ENCODE results near the gene PDZRN3.

PDZRN3 gene

DNA sequence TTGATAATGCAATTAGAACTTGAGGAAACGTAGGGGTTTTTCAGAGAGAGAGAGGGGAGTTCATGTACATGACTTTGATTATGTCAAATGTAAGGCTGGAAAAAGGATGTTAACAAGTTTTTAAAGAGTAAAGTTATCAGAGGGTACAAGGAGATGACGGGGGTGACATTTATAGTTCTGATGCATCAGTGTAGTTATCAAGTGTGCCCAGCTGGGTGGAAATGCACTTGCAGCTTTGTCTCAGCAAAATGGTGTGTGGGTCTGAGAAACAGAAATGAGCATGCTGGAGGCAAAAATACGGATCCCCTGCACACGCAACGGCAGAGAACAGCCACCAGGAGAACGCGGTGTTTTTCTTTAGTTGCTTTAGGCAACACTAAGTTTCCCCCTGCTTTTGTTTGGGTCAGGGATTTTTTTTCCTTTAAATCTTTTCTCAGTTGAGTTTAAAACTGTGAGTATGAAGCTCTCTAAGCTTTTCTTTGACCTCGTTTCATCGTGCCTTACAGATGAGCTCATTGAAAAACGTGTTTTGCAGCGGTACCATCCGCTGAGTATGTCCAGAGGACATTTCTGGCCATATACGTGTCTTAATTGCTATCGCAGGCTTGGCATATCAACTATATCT, 205.4 kb downstream of the PDZRN3 start:
- no peak for DNase-seq (ENCODE audit: low read depth, low spot score)

DNA sequence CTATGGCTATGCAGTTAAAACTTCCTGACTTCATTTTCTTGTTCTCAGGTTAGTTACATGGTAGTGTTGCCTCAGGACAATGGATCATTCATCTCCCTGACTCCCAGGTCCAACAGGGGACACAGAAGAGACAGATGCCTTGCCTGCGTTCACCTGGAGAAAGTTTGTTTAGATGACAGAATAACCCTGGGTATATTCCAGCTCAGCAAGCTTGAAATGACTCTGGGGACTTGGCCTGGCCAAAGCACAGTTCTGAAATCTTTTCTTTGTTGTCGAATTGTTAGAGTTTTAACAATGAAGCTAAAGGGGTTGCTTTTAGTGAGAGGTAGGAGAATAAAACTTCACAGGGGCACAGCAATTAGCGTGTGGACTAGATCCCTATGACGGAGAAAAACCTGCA, 206.1 kb downstream of the PDZRN3 start:
- no peak for DNase-seq (ENCODE audit: low read depth, low spot score)

GRCh38 chr3:73415118-73415517, 209.6 kb downstream of the PDZRN3 start:
- no peak for DNase-seq (ENCODE audit: low read depth, low spot score)

DNA sequence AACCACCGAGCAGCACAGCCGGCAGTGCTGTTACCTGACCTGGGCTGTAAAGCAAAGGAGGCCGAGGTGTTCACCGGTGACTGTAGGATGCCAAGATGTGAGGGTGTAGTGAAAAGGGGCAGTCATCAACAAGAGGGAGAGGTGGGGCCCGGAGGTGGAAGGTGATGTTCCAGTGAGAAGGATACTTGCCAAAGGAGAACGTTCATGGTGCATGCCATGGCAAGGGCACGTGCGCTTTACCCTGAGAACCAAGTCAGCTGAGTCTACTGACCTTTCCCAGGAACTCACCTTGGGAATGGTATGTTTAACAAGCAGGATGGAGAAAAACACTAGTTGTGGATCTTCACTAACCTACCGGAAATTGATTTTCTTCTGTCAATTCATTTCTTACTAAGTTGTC, 211.1 kb downstream of the PDZRN3 start:
- no peak for DNase-seq (ENCODE audit: low read depth, low spot score)

- DNase-seq (ENCODE audit: low read depth, low spot score): no peak
Observed at GRCh38 chr3:73411993-73412392, 212.7 kb downstream of the PDZRN3 start.

GRCh38 chr3:73411545-73411944, 213.2 kb downstream of the PDZRN3 start:
- DNase-seq (ENCODE audit: low read depth, low spot score): no peak

- no peak for DNase-seq (ENCODE audit: low read depth, low spot score)
Observed at GRCh38 chr3:73409138-73409763, 215.5 kb downstream of the PDZRN3 start.

DNA sequence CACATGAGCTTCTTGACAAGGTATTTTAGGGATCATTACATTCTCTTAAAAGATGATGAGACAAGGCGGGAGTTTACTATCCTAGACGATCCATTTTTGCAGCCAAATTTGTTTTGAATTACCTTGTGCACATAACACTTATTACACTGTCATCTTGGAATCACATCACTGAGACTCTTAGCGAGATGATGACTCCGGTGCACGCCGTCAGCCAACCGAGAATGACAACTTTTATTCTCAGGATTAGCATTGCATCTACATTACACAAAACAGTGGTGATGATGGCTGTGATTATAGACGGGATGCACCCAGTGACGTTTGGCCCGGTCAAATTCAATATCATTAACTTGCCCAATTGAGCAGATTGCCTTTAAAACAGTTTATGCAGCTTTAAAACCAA, 216.1 kb downstream of the PDZRN3 start:
- no peak for DNase-seq (ENCODE audit: low read depth, low spot score)

GRCh38 chr3:73407577-73407976, 217.2 kb downstream of the PDZRN3 start:
- no peak for DNase-seq (ENCODE audit: low read depth, low spot score)

GRCh38 chr3:73405853-73406252, 218.9 kb downstream of the PDZRN3 start:
- no peak for DNase-seq (ENCODE audit: low read depth, low spot score)

- no peak for DNase-seq (ENCODE audit: low read depth, low spot score)
Observed at GRCh38 chr3:73405000-73405399, 219.7 kb downstream of the PDZRN3 start.

GRCh38 chr3:73404435-73404834, 220.3 kb downstream of the PDZRN3 start:
- no peak for DNase-seq (ENCODE audit: low read depth, low spot score)

GRCh38 chr3:73403444-73403843, 221.3 kb downstream of the PDZRN3 start:
- no peak for DNase-seq (ENCODE audit: low read depth, low spot score)

DNA sequence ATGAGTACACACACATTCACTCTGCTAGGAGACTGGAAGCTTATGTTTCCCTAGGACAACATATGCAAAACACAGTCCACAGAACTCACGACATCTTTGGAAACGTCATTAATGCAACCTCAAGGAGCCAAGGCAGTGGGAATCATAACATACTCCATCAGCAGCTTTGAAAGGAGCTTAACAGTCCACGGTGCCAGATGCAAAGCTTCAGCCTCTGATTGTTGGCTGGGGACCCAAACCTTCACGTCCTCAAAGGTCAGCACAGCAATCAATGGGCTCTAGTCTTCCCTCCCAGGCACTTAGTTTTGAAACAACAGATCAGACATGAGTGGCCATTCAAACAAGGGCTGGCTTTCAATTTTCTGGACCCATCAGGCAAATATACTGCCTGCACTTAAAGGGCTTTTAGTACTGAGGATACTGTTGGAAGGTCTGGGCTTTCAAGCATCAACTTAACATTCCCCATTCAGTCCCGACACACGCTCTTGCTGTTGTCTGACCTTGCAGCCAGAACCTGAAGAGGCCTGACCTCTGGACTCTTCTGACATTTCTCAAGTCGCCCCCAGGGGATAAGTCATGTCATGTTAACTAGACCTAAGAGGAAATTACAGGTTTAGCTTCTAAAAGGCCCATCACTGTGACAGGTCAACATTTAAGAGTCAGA, 223.0 kb downstream of the PDZRN3 start:
- no peak for DNase-seq (ENCODE audit: low read depth, low spot score)

- DNase-seq (ENCODE audit: low read depth, low spot score): no peak
Observed at GRCh38 chr3:73401059-73401458, 223.7 kb downstream of the PDZRN3 start.

DNA sequence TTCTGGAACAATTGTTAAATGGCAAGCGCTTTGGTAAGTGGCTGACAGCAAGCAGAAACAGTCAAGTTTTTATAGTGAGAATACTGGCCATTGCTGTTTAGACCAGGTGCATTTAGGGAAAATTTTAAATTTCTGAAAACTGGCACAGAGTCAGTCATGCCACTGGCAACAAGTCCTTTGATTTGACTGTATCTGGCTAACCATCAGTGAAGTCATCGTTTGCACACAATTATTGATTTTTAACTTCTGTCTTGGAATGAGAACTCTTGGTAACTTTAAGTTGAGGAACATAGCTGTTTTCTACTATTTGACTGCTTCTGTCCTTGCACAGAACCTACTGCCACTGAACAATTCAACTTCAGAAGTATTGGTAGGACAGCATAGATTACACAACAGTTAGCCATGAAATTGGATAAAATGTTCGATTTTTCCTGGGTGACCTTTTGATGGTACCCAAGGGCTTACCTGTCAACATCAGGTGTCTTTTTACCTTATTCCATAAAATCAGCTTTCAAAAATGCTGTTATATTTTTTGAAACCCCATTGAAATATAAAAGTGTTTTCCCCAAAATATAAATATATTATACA, 225.0 kb downstream of the PDZRN3 start:
- no peak for DNase-seq (ENCODE audit: low read depth, low spot score)

- no peak for DNase-seq (ENCODE audit: low read depth, low spot score)
Observed at GRCh38 chr3:73399106-73399505, 225.6 kb downstream of the PDZRN3 start.

DNA sequence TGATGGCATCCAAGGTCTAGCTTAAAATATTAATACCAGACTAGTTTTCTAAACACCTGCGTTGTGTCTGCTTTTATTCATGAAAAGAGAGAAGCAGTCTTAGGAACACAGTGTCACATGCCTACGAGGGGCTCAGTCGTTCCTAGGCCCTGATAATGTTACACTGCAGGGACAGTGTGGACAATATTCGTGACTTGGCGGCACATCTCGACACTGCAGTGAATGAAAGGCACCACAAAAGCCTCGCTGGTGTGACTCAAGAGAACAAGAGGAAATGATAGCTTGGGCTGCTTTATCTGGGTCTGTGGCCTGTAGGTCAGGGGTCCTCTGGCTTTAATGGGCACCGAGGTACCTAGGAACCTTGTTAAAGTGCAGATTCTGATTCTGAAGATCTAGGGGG, 226.7 kb downstream of the PDZRN3 start:
- DNase-seq (ENCODE audit: low read depth, low spot score): no peak

DNA sequence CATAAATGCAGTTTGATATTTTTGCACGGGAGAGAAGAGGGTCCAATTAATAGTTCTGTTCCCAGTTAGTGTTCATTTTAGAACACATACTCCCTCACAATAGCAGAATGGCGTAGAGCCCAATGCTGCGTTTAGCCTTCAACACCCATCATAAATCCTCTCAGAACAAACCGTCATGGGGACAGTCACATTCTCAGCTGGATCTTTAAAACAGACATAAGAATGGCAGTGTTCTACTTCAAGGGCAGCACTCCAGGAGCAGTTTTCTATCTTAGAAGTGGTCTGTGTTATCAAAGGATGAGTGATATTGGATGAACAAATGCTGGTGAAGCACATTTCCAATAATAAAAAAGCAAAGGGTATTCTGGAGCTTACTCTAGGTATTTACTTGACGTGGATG, 230.5 kb downstream of the PDZRN3 start:
- DNase-seq (ENCODE audit: low read depth, low spot score): no peak

GRCh38 chr3:73393005-73393404, 231.7 kb downstream of the PDZRN3 start:
- no peak for DNase-seq (ENCODE audit: low read depth, low spot score)

DNA sequence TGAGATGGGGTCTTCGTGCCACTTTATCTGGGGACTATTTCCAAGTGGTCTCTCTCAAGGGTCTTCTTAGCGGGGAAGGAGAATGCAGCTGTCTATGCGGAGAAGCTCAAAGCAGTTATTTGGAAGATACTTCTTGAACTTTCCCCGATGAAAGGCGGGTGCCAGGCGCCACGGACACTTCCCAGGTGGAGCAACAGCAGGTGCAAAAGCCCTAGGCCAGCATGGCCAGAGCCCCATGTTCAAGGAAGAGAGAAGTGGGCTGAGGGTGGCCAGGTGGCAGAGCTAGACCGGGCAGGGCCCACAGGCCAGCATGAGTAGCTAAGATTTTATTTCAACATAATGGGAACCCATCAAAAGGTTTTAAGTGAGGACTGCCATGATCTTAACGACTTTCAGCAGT, 232.8 kb downstream of the PDZRN3 start:
- DNase-seq (ENCODE audit: low read depth, low spot score): no peak

- DNase-seq (ENCODE audit: low read depth, low spot score): no peak
Observed at GRCh38 chr3:73389928-73390327, 234.8 kb downstream of the PDZRN3 start.
